Uterus (tissue), 2 donors: ENCODE measurements around the gene DCBLD1.

Experiments used
- POLR2A ChIP-seq, 2 donors: fragments of 450-650 bp; IDR thresholded peaks; one replicate each; pipeline ENCODE4 v1.6.1; 2016; ENCODE audit warnings: antibody characterized with exemption in 2 of 2, mild to moderate bottlenecking in 1 of 2, moderate library complexity in 1 of 2
- TF ChIP-seq, protein P1 (sequence below), 4 experiments: fragments of 200-600 bp in 2 of 4; fragments of 450-650 bp in 2 of 4; sonication (generic) in 2 of 4; IDR thresholded peaks; one replicate each; pipeline ENCODE4 v1.5.1; 2016 to 2019; ENCODE audit warnings: antibody characterized with exemption in 4 of 4, mild to moderate bottlenecking in 2 of 4, moderate library complexity in 1 of 4

- TF ChIP-seq, protein P1, sequence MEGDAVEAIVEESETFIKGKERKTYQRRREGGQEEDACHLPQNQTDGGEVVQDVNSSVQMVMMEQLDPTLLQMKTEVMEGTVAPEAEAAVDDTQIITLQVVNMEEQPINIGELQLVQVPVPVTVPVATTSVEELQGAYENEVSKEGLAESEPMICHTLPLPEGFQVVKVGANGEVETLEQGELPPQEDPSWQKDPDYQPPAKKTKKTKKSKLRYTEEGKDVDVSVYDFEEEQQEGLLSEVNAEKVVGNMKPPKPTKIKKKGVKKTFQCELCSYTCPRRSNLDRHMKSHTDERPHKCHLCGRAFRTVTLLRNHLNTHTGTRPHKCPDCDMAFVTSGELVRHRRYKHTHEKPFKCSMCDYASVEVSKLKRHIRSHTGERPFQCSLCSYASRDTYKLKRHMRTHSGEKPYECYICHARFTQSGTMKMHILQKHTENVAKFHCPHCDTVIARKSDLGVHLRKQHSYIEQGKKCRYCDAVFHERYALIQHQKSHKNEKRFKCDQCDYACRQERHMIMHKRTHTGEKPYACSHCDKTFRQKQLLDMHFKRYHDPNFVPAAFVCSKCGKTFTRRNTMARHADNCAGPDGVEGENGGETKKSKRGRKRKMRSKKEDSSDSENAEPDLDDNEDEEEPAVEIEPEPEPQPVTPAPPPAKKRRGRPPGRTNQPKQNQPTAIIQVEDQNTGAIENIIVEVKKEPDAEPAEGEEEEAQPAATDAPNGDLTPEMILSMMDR (IDR thresholded peaks at IDR 0.05) = no peak
- TF ChIP-seq POLR2A (IDR thresholded peaks at IDR 0.05) = no peak
These were observed 34.5 kb upstream of the DCBLD1 start for GRCh38 chr6:117448011-117448410.
